B cell (primary cell): ENCODE results near the gene IL7R.

Experiments
- EZH2 ChIP-seq: IDR thresholded peaks from 2 replicates; pipeline ENCODE4 v1.6.1; 2012; ENCODE audit warnings: borderline replicate concordance, low read depth, mild to moderate bottlenecking, moderate library complexity, low read length; ENCODE audit not compliant: insufficient read depth, poor library complexity, severe bottlenecking
- TF ChIP-seq, protein P1 (sequence below): fragments of 200-600 bp; IDR thresholded peaks from one replicate; pipeline ENCODE4 v1.8.0; 2022; ENCODE audit warnings: antibody characterized with exemption, mild to moderate bottlenecking

DNA sequence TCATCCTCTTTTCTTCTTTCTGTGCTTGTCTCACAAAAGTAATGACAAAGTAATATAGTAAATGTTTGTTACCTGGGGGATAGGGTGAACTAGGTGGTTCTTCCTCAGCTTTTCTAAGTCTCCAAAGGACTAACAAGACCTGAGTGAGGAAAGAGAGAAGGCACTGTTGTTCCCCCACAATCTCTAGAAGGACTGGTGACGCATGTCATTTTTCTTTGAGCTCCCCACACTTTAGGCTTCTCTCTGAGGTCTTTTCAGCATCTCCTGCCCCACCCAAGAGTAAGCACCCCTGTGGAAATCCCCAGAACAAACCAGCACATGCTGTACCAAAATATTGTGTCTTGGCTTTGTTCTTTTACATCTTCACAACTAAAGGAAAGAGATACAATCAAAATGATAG, 2.4 kb upstream of the IL7R start:
- TF ChIP-seq, protein P1, sequence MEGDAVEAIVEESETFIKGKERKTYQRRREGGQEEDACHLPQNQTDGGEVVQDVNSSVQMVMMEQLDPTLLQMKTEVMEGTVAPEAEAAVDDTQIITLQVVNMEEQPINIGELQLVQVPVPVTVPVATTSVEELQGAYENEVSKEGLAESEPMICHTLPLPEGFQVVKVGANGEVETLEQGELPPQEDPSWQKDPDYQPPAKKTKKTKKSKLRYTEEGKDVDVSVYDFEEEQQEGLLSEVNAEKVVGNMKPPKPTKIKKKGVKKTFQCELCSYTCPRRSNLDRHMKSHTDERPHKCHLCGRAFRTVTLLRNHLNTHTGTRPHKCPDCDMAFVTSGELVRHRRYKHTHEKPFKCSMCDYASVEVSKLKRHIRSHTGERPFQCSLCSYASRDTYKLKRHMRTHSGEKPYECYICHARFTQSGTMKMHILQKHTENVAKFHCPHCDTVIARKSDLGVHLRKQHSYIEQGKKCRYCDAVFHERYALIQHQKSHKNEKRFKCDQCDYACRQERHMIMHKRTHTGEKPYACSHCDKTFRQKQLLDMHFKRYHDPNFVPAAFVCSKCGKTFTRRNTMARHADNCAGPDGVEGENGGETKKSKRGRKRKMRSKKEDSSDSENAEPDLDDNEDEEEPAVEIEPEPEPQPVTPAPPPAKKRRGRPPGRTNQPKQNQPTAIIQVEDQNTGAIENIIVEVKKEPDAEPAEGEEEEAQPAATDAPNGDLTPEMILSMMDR = no peak
- no peak for TF ChIP-seq EZH2
